Ishikawa (cell line): ENCODE results near the gene SCG2.

Source experiments
- FOXM1 ChIP-seq: IDR thresholded peaks from 2 replicates; pipeline ENCODE4 v1.6.1; 2012; ENCODE audit warnings: low read depth, borderline replicate concordance
- NFIC ChIP-seq: IDR thresholded peaks from 2 replicates; pipeline ENCODE4 v1.6.1; 2012
- RAD21 ChIP-seq: IDR thresholded peaks from 2 replicates; pipeline ENCODE4 v1.6.1; 2012; ENCODE audit warnings: low read depth
- YY1 ChIP-seq: IDR thresholded peaks from 2 replicates; pipeline ENCODE4 v1.6.1; 2012; ENCODE audit warnings: low read depth
- TF ChIP-seq, protein P1 (sequence below): IDR thresholded peaks from 2 replicates; pipeline ENCODE4 v1.6.1; 2012; ENCODE audit warnings: low read depth, mild to moderate bottlenecking
- TF ChIP-seq, protein P2 (sequence below): IDR thresholded peaks from 2 replicates; pipeline ENCODE4 v1.6.1; 2012

DNA sequence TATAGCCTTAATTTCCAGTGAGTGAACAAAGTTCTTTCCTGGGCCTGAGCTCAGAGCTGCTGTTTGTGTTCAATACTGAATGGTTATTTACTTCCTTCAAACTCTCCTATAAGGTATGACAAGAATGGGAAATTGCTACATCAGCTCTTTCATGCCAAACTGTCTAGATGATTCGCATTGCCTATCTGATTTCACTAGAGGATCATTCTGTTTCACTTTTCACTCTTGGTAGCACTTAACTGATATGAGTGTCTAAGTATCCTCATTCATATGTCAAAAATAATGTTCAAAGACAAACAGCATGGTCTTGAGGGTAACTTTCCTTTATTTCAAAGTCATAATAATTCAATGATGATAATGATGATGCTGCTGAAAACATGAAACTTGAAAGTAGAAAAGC lies 32.9 kb upstream of the SCG2 start:
- TF ChIP-seq YY1 (no peak), RAD21 (no peak), NFIC (no peak), FOXM1 (no peak)
- TF ChIP-seq, protein P1, sequence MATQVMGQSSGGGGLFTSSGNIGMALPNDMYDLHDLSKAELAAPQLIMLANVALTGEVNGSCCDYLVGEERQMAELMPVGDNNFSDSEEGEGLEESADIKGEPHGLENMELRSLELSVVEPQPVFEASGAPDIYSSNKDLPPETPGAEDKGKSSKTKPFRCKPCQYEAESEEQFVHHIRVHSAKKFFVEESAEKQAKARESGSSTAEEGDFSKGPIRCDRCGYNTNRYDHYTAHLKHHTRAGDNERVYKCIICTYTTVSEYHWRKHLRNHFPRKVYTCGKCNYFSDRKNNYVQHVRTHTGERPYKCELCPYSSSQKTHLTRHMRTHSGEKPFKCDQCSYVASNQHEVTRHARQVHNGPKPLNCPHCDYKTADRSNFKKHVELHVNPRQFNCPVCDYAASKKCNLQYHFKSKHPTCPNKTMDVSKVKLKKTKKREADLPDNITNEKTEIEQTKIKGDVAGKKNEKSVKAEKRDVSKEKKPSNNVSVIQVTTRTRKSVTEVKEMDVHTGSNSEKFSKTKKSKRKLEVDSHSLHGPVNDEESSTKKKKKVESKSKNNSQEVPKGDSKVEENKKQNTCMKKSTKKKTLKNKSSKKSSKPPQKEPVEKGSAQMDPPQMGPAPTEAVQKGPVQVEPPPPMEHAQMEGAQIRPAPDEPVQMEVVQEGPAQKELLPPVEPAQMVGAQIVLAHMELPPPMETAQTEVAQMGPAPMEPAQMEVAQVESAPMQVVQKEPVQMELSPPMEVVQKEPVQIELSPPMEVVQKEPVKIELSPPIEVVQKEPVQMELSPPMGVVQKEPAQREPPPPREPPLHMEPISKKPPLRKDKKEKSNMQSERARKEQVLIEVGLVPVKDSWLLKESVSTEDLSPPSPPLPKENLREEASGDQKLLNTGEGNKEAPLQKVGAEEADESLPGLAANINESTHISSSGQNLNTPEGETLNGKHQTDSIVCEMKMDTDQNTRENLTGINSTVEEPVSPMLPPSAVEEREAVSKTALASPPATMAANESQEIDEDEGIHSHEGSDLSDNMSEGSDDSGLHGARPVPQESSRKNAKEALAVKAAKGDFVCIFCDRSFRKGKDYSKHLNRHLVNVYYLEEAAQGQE = no peak
- TF ChIP-seq, protein P2, sequence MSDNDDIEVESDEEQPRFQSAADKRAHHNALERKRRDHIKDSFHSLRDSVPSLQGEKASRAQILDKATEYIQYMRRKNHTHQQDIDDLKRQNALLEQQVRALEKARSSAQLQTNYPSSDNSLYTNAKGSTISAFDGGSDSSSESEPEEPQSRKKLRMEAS = no peak
